ENCODE data around the gene SLPI. TPM values are rescaled to one million over a fixed set of nuclear protein-coding genes. Genes with fewer than 3 reads are reported as not detected.
A peak's percentile ranks its signal among the peaks of the same experiment; 100 is the strongest.

SLPI gene
- total RNA-seq, 1 donor = 1.4 TPM

DNA sequence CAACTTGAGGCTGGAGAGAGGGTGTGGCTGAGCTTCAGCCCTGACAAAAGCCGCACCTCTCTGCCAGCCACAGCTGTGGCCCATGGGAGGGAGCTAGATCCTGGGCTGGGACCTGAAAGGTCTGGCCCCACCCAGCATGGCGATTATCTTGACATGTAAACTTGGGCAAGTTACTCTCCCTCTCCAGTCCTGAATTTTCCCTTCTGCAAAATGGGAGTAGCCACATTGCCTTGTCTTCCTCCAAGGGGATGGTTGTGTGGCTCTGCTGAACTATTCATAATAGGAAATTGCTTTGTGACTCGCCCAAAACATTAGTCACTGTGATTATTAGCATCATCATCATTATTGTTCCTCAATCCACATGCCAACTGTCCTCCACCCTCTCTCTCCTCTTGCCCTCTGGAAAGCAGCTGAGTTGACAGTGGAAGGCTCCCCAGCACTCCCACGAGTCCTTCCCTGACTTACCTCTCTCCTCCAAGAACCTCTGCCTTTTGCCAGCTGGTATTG, 29.2 kb upstream of the SLPI start:
- Histone ChIP-seq H4K20me1 (ENCODE audit: insufficient read depth, low read length) (no peaks in the 10 kb centered on the region), H3K4me1 (ENCODE audit: insufficient read depth, low read length) (no peaks in the 10 kb centered on the region), H3K27ac (ENCODE audit: low read depth, low read length) (no peak overlapping the region), H3K4me3 (ENCODE audit: insufficient read depth, low read length) (no peak overlapping the region), H3K9me3 (ENCODE audit: low read depth, low read length) (no peaks in the 10 kb centered on the region), H3K36me3 (ENCODE audit: insufficient read depth, low read length) (no peaks in the 10 kb centered on the region), H3K4me2 (ENCODE audit: insufficient read depth, low read length) (no peak overlapping the region), H2AFZ (ENCODE audit: low read length) (no peak overlapping the region), H3K27me3 (ENCODE audit: insufficient read depth, low read length) (peaks cover 3% of the 10 kb centered on the region), H3K79me2 (ENCODE audit: insufficient read depth, low read length) (no peaks in the 10 kb centered on the region)
- peak; percentile 59 for DNase-seq (ENCODE audit: insufficient read length, low spot score, missing footprints)
- TF ChIP-seq, protein P1, sequence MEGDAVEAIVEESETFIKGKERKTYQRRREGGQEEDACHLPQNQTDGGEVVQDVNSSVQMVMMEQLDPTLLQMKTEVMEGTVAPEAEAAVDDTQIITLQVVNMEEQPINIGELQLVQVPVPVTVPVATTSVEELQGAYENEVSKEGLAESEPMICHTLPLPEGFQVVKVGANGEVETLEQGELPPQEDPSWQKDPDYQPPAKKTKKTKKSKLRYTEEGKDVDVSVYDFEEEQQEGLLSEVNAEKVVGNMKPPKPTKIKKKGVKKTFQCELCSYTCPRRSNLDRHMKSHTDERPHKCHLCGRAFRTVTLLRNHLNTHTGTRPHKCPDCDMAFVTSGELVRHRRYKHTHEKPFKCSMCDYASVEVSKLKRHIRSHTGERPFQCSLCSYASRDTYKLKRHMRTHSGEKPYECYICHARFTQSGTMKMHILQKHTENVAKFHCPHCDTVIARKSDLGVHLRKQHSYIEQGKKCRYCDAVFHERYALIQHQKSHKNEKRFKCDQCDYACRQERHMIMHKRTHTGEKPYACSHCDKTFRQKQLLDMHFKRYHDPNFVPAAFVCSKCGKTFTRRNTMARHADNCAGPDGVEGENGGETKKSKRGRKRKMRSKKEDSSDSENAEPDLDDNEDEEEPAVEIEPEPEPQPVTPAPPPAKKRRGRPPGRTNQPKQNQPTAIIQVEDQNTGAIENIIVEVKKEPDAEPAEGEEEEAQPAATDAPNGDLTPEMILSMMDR (IDR thresholded peaks at IDR 0.05; ENCODE audit: extremely low read depth, low read depth, low read length) = no peak

DNA sequence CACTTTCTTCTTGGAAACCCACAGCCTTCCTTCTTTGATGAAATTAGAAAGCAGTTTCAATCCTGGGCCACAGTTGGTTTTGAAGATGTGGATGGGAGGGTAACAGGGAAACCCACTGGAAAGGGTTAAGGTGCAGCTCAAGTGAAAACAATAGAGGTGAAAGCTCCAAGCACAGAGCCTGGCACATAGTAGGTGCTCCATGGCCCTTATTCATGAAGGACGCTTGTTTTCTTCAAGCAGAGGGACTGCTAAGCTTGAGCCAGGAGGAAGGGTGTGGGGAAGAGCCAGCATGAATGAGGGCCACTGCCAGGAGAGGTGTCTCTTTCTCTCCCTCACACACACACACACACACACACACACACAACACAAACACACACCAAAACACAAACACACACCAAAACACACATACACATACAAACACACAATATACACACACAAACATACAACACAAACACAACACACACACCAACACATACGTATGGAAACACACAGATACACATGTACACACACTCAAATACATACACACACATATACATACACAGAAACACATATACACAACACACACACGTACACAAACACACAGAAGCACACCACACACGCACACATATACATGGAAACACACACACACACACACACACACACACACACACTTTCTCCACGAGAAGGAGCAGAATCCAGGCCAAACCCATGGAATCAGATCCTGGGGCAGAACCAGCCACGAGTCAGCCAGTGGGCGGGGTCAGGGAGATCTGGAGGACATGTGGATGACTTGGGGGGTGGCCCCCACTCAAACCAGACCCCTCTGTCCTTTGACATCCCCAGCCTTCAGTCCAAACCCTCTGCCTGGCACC, 28.6 kb upstream of the SLPI start:
- no peak overlapping the region for H2AFZ ChIP-seq (ENCODE audit: low read length)
- no peaks in the 10 kb centered on the region for H3K9me3 ChIP-seq (ENCODE audit: low read depth, low read length)
- TF ChIP-seq, protein P1 (IDR thresholded peaks at IDR 0.05; ENCODE audit: extremely low read depth, low read depth, low read length) = no peak
- H3K27ac ChIP-seq (ENCODE audit: low read depth, low read length) = no peak overlapping the region
- H3K36me3 ChIP-seq (ENCODE audit: insufficient read depth, low read length) = no peaks in the 10 kb centered on the region
- no peaks in the 10 kb centered on the region for H3K4me1 ChIP-seq (ENCODE audit: insufficient read depth, low read length)
- H3K4me2 ChIP-seq (ENCODE audit: insufficient read depth, low read length) = no peak overlapping the region
- no peaks in the 10 kb centered on the region for H3K79me2 ChIP-seq (ENCODE audit: insufficient read depth, low read length)
- no peaks in the 10 kb centered on the region for H4K20me1 ChIP-seq (ENCODE audit: insufficient read depth, low read length)
- DNase-seq (ENCODE audit: insufficient read length, low spot score, missing footprints) = no peak
- H3K27me3 ChIP-seq (ENCODE audit: insufficient read depth, low read length) = peaks cover 3% of the 10 kb centered on the region
- H3K4me3 ChIP-seq (ENCODE audit: insufficient read depth, low read length) = no peak overlapping the region

DNA sequence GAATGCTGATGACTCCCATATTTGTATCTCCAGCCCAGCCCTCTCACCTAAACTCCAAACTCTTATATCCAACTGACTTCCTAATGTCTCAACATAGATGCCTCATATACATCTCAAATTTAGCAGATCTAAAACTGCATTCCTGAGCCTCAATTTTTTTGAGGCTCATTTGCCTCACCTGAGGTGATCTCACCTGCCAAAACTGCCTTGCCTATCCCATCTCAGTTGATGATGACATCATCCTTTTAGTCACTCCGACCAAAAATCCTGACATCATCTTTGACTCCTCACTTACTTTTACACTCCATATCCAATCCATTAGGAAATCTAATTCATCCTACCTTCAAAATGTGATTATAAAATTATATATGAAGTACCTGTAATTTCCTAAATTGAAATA, 25.6 kb upstream of the SLPI start:
- no peak overlapping the region for H2AFZ ChIP-seq (ENCODE audit: low read length)
- no peaks in the 10 kb centered on the region for H4K20me1 ChIP-seq (ENCODE audit: insufficient read depth, low read length)
- H3K4me1 ChIP-seq (ENCODE audit: insufficient read depth, low read length) = no peaks in the 10 kb centered on the region
- no peaks in the 10 kb centered on the region for H3K79me2 ChIP-seq (ENCODE audit: insufficient read depth, low read length)
- TF ChIP-seq, protein P1 (IDR thresholded peaks at IDR 0.05; ENCODE audit: extremely low read depth, low read depth, low read length) = no peak
- no peak overlapping the region for H3K27ac ChIP-seq (ENCODE audit: low read depth, low read length)
- H3K36me3 ChIP-seq (ENCODE audit: insufficient read depth, low read length) = no peaks in the 10 kb centered on the region
- H3K4me3 ChIP-seq (ENCODE audit: insufficient read depth, low read length) = no peak overlapping the region
- H3K9me3 ChIP-seq (ENCODE audit: low read depth, low read length) = no peaks in the 10 kb centered on the region
- H3K4me2 ChIP-seq (ENCODE audit: insufficient read depth, low read length) = no peak overlapping the region
- no peak for DNase-seq (ENCODE audit: insufficient read length, low spot score, missing footprints)
- peaks cover 4% of the 10 kb centered on the region for H3K27me3 ChIP-seq (ENCODE audit: insufficient read depth, low read length)

DNA sequence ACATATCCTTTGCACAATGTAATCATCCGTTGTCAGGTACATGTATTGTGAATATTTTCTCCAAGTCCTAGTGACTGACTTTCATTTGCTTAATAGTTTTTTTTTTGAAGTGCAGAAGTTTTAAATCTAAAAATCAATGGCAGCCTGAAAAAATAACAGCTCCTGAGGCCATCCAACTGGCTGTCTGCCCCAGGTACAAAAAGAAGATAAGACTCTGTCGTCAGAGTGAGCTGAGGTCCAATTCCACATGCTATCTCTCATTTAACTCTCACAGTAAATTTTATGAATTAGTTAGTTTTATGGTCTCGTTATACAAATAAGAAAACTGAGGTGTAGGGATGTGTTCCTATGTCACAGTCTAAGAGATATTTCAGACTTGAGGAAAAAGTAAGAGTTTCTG, 21.0 kb upstream of the SLPI start:
- H4K20me1 ChIP-seq (ENCODE audit: insufficient read depth, low read length) = no peaks in the 10 kb centered on the region
- H3K27me3 ChIP-seq (ENCODE audit: insufficient read depth, low read length) = peaks cover 27% of the 10 kb centered on the region
- H3K4me2 ChIP-seq (ENCODE audit: insufficient read depth, low read length) = no peak overlapping the region
- H3K9me3 ChIP-seq (ENCODE audit: low read depth, low read length) = no peaks in the 10 kb centered on the region
- H3K27ac ChIP-seq (ENCODE audit: low read depth, low read length) = no peak overlapping the region
- no peaks in the 10 kb centered on the region for H3K79me2 ChIP-seq (ENCODE audit: insufficient read depth, low read length)
- TF ChIP-seq, protein P1 (IDR thresholded peaks at IDR 0.05; ENCODE audit: extremely low read depth, low read depth, low read length) = no peak
- H2AFZ ChIP-seq (ENCODE audit: low read length) = no peak overlapping the region
- no peaks in the 10 kb centered on the region for H3K4me1 ChIP-seq (ENCODE audit: insufficient read depth, low read length)
- no peak overlapping the region for H3K4me3 ChIP-seq (ENCODE audit: insufficient read depth, low read length)
- no peaks in the 10 kb centered on the region for H3K36me3 ChIP-seq (ENCODE audit: insufficient read depth, low read length)
- no peak for DNase-seq (ENCODE audit: insufficient read length, low spot score, missing footprints)
